ENCODE results near the gene MXD4.
A peak's percentile ranks its signal among the peaks of the same experiment; 100 is the strongest.

MXD4 gene

GRCh38 chr4:2266821-2267220 is 4.9 kb upstream of the MXD4 start:
- TF ChIP-seq CTCF (IDR thresholded peaks at IDR 0.05; ENCODE audit: low read depth, low read length, missing control alignments), result no peak
- H3K4me3 ChIP-seq (ENCODE audit: low read depth, low read length), result no peak overlapping the region
- no peak for DNase-seq (ENCODE audit: low read depth)

- H3K4me3 ChIP-seq (ENCODE audit: low read depth, low read length), result no peak overlapping the region
- TF ChIP-seq CTCF (IDR thresholded peaks at IDR 0.05; ENCODE audit: low read depth, low read length, missing control alignments), result no peak
- no peak for DNase-seq (ENCODE audit: low read depth)
These were observed 4.3 kb upstream of the MXD4 start for GRCh38 chr4:2266181-2266580.

- no peak overlapping the region for H3K4me3 ChIP-seq (ENCODE audit: low read depth, low read length)
- DNase-seq (ENCODE audit: low read depth), result no peak
- TF ChIP-seq CTCF (IDR thresholded peaks at IDR 0.05; ENCODE audit: low read depth, low read length, missing control alignments), result no peak
These were observed 3.5 kb upstream of the MXD4 start for GRCh38 chr4:2265113-2266110.

- no peak for DNase-seq (ENCODE audit: low read depth)
- no peak for TF ChIP-seq CTCF (IDR thresholded peaks at IDR 0.05; ENCODE audit: low read depth, low read length, missing control alignments)
- H3K4me3 ChIP-seq (ENCODE audit: low read depth, low read length), result no peak overlapping the region
These were observed 2.7 kb upstream of the MXD4 start for GRCh38 chr4:2264481-2265041.

GRCh38 chr4:2263926-2264321 is 2.0 kb upstream of the MXD4 start:
- no peak overlapping the region for H3K4me3 ChIP-seq (ENCODE audit: low read depth, low read length)
- TF ChIP-seq CTCF (IDR thresholded peaks at IDR 0.05; ENCODE audit: low read depth, low read length, missing control alignments), result no peak
- no peak for DNase-seq (ENCODE audit: low read depth)

- H3K4me3 ChIP-seq (ENCODE audit: low read depth, low read length), result peak overlapping the region; percentile 77
- DNase-seq (ENCODE audit: low read depth), result no peak
- no peak for TF ChIP-seq CTCF (IDR thresholded peaks at IDR 0.05; ENCODE audit: low read depth, low read length, missing control alignments)
These were observed 988 bp upstream of the MXD4 start for GRCh38 chr4:2262944-2263250.
